HepG2 (cell line): ENCODE results near the gene ZNF488. TPM values are rescaled to one million over a fixed set of nuclear protein-coding genes. Genes with fewer than 3 reads are reported as not detected.

Experiments
- ATAC-seq: fragments of 200-7000 bp; cut with Tn5 transposase; 3 replicates; pipeline ENCODE4 v1.9.1; 2020; ENCODE audit warnings: mild to moderate bottlenecking, moderate library complexity
- BruUV-seq: library from RNA; stranded (reverse); fragments of 400-500 nt; replicated peaks from 2 replicates; lab custom pipeline; 2021; lab: Mats Ljungman, UMichigan
- CTCF ChIA-PET: fragments of 300-600 bp; formaldehyde crosslinking; extraction: SDS; loops from one replicate; lab custom pipeline; 2021; ENCODE audit warnings: low total read pairs, inconsistent platforms, low intra/inter-chr PET ratio; lab: Yijun Ruan, JAX
- POLR2A ChIA-PET: fragments of 350-600 bp; sonication (Branson Sonifier 250); formaldehyde crosslinking; loops from one replicate; lab custom pipeline; 2020; ENCODE audit warnings: antibody characterized with exemption, inconsistent platforms; lab: Yijun Ruan, JAX
- DNase-seq: peaks from one replicate; pipeline ENCODE4 v3.0.0-alpha.2; 2015; ENCODE audit warnings: low spot score
- FAIRE-seq: peaks from 3 replicates; lab custom pipeline; 2011; peaks lifted over from hg19 to GRCh38; lab: Jason Lieb, UNC
- H2AFZ ChIP-seq: one replicate; pipeline ENCODE4 v1.6.1; 2011; ENCODE audit warnings: low read length, inconsistent platforms
- H3K27ac ChIP-seq: fragments of 300-600 bp; 3 replicates; pipeline ENCODE4 v1.8.0; 2011; ENCODE audit warnings: mixed run types, mild to moderate bottlenecking, mixed read lengths, low read length, inconsistent platforms; ENCODE audit not compliant: insufficient read depth; ENCODE audit errors: extremely low read length
- H3K27me3 ChIP-seq, 2 experiments: fragments of 200-600 bp in 1 of 2; 2 replicates in 1 of 2; 3 replicates in 1 of 2; pipeline versions ENCODE4 v1.6.0 to v1.8.0; 2011; ENCODE audit warnings: low read length in 2 of 2, mild to moderate bottlenecking in 2 of 2, moderate library complexity in 2 of 2, inconsistent platforms in 1 of 2; ENCODE audit not compliant: insufficient read depth in 2 of 2, control insufficient read depth in 1 of 2
- H3K36me3 ChIP-seq, 2 experiments: fragments of 200-600 bp in 1 of 2; replicated peaks in 1 of 2; 2 replicates in 1 of 2; 3 replicates in 1 of 2; pipeline versions ENCODE4 v1.5.1 to v1.8.0; 2011; ENCODE audit warnings: low read length in 2 of 2, inconsistent platforms in 1 of 2; ENCODE audit not compliant: insufficient read depth in 2 of 2, control insufficient read depth in 1 of 2
- H3K4me1 ChIP-seq: 2 replicates; pipeline ENCODE4 v1.5.1; 2012; ENCODE audit warnings: low read length, inconsistent platforms; ENCODE audit not compliant: insufficient read depth
- H3K4me2 ChIP-seq: 2 replicates; pipeline ENCODE4 v1.6.0; 2011; ENCODE audit warnings: low read depth, low read length, inconsistent platforms
- H3K4me3 ChIP-seq, 3 experiments: fragments of 200-600 bp in 1 of 3; sonication (generic), shearing (Covaris generic) in 1 of 3; replicated peaks in 1 of 3; 2 replicates each; pipeline ENCODE4 v1.5.1; 2011 to 2016; ENCODE audit warnings: low read length in 3 of 3, inconsistent platforms in 2 of 3, low read depth in 2 of 3, mild to moderate bottlenecking in 2 of 3, control low read depth in 1 of 3, mixed read lengths in 1 of 3; ENCODE audit not compliant: insufficient read depth in 1 of 3
- H3K79me2 ChIP-seq: one replicate; pipeline ENCODE4 v1.6.1; 2011; ENCODE audit warnings: low read length, inconsistent platforms; ENCODE audit not compliant: insufficient read depth
- H3K9ac ChIP-seq: 2 replicates; pipeline ENCODE4 v1.6.0; 2011; ENCODE audit warnings: mild to moderate bottlenecking, low read depth, low read length, inconsistent platforms; ENCODE audit not compliant: insufficient read depth
- H3K9me3 ChIP-seq: 2 replicates; pipeline ENCODE4 v1.5.1; 2012; ENCODE audit warnings: mild to moderate bottlenecking, low read length
- H4K20me1 ChIP-seq: 2 replicates; pipeline ENCODE4 v1.6.0; 2011; ENCODE audit warnings: inconsistent platforms, mild to moderate bottlenecking, low read length, moderate library complexity; ENCODE audit not compliant: insufficient read depth
- SMYD3 ChIP-seq: sonication (generic); formaldehyde crosslinking; IDR thresholded peaks from 2 replicates; pipeline ENCODE4 v1.8.1; 2023; ENCODE audit warnings: mild to moderate bottlenecking, missing genetic modification reagents
- TSC22D2 ChIP-seq: sonication (generic); formaldehyde crosslinking; IDR thresholded peaks from 2 replicates; pipeline ENCODE4 v1.5.1; 2020; ENCODE audit warnings: missing genetic modification reagents, mild to moderate bottlenecking, borderline replicate concordance
- ZNF292 ChIP-seq: sonication (generic); formaldehyde crosslinking; IDR thresholded peaks from 2 replicates; pipeline ENCODE4 v1.8.1; 2022; ENCODE audit warnings: mild to moderate bottlenecking, low read depth, missing genetic modification reagents, borderline replicate concordance
- ZNF782 ChIP-seq: sonication (generic); formaldehyde crosslinking; IDR thresholded peaks from 2 replicates; pipeline ENCODE4 v1.4.0; 2020; ENCODE audit warnings: missing genetic modification reagents, mild to moderate bottlenecking, borderline replicate concordance
- WGBS: methylation state at CpG from one replicate; pipeline ENCODE4 v1.1.6; 2017; ENCODE audit warnings: low lambda C conversion rate; 5-methylcytosine and 5-hydroxymethylcytosine counted together
- in situ Hi-C: cut with HindIII; loops from 2 replicates; pipeline ENCODE4 v1.10.0; 2017; ENCODE audit warnings: low pct_unique_long_range_greater_than_20kb; ENCODE audit not compliant: extremely low pct_ligation_motif_present
- intact Hi-C: fragments of 100-400 bp; cut with micrococcal nuclease; formaldehyde crosslinking; loops from one replicate; pipeline ENCODE4 v1.10.0; 2022; ENCODE audit not compliant: unreplicated experiment
- polyA plus RNA-seq, 8 experiments: library from polyadenylated mRNA; depleted of rRNA in 3 of 8; stranded (reverse) in 7 of 8; unstranded in 1 of 8; fragments of >200 nt; fragmentation: Illumina TruSeq in 4 of 8; extraction: Trizol in 4 of 8; gene quantifications; 2 replicates each; pipeline versions ENCODE4 v1.2.1 to v1.2.3, GENCODE V29; 2011 to 2016; ENCODE audit warnings: low read depth in 4 of 8, missing spikeins in 1 of 8, mixed read lengths in 1 of 8; ENCODE audit not compliant: insufficient read depth in 1 of 8
- total RNA-seq, 5 experiments: library from RNA; depleted of rRNA; stranded (reverse); fragments of >200 nt; fragmentation: Illumina TruSeq; extraction: Trizol; gene quantifications; 2 replicates each; pipeline ENCODE4 v1.2.3, GENCODE V29; 2016; ENCODE audit warnings: low read depth in 1 of 5
- TF ChIP-seq, protein P1 (sequence below): sonication (generic); formaldehyde crosslinking; IDR thresholded peaks from 2 replicates; pipeline ENCODE4 v1.5.1; 2020; ENCODE audit warnings: mild to moderate bottlenecking, missing genetic modification reagents, borderline replicate concordance
- TF ChIP-seq, protein P2 (sequence below): sonication (generic); formaldehyde crosslinking; IDR thresholded peaks from 2 replicates; pipeline ENCODE4 v1.5.0; 2020; ENCODE audit warnings: mild to moderate bottlenecking, missing genetic modification reagents, borderline replicate concordance

Gene ZNF488
- total and polyA plus RNA-seq, 2 of the 13 experiments (the other 11 are each of a cell fraction or from before 2014, with no cell fraction given): 0.13 to 0.15 TPM

DNA sequence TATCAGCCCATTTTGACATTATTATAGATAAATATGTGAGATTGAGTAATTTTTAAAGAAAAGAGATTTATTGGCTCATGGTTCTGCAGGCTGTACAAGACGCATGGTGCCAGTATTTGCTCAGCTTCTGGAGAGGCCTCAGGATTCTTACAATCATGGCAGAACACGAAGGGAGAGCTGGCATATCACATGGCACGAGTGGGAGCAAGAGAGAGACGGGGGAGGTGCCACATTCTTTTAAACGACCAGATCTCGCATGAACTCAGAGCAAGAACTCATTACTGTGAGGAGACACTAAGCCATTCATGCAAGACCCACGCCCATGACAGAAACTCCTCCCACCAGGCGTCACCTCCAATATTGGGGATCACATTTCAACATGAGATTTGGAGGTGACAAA is 40.1 kb upstream of the ZNF488 start:
- ChIA-PET POLR2A (no interaction called here), CTCF (no interaction called here)
- TF ChIP-seq, protein P1, sequence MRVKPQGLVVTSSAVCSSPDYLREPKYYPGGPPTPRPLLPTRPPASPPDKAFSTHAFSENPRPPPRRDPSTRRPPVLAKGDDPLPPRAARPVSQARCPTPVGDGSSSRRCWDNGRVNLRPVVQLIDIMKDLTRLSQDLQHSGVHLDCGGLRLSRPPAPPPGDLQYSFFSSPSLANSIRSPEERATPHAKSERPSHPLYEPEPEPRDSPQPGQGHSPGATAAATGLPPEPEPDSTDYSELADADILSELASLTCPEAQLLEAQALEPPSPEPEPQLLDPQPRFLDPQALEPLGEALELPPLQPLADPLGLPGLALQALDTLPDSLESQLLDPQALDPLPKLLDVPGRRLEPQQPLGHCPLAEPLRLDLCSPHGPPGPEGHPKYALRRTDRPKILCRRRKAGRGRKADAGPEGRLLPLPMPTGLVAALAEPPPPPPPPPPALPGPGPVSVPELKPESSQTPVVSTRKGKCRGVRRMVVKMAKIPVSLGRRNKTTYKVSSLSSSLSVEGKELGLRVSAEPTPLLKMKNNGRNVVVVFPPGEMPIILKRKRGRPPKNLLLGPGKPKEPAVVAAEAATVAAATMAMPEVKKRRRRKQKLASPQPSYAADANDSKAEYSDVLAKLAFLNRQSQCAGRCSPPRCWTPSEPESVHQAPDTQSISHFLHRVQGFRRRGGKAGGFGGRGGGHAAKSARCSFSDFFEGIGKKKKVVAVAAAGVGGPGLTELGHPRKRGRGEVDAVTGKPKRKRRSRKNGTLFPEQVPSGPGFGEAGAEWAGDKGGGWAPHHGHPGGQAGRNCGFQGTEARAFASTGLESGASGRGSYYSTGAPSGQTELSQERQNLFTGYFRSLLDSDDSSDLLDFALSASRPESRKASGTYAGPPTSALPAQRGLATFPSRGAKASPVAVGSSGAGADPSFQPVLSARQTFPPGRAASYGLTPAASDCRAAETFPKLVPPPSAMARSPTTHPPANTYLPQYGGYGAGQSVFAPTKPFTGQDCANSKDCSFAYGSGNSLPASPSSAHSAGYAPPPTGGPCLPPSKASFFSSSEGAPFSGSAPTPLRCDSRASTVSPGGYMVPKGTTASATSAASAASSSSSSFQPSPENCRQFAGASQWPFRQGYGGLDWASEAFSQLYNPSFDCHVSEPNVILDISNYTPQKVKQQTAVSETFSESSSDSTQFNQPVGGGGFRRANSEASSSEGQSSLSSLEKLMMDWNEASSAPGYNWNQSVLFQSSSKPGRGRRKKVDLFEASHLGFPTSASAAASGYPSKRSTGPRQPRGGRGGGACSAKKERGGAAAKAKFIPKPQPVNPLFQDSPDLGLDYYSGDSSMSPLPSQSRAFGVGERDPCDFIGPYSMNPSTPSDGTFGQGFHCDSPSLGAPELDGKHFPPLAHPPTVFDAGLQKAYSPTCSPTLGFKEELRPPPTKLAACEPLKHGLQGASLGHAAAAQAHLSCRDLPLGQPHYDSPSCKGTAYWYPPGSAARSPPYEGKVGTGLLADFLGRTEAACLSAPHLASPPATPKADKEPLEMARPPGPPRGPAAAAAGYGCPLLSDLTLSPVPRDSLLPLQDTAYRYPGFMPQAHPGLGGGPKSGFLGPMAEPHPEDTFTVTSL (CRISPR knock-in tag): no peak
- TF ChIP-seq, protein P2, sequence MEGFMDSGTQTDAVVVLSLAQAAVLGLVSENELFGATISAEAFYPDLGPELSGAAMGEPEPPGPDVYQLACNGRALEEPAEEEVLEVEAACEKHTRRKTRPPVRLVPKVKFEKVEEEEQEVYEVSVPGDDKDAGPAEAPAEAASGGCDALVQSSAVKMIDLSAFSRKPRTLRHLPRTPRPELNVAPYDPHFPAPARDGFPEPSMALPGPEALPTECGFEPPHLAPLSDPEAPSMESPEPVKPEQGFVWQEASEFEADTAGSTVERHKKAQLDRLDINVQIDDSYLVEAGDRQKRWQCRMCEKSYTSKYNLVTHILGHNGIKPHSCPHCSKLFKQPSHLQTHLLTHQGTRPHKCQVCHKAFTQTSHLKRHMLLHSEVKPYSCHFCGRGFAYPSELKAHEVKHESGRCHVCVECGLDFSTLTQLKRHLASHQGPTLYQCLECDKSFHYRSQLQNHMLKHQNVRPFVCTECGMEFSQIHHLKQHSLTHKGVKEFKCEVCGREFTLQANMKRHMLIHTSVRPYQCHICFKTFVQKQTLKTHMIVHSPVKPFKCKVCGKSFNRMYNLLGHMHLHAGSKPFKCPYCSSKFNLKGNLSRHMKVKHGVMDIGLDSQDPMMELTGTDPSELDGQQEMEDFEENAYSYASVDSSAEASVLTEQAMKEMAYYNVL: no peak
- TF ChIP-seq ZNF292 (CRISPR knock-in tag): no peak
- no peak for TF ChIP-seq SMYD3 (CRISPR knock-in tag)
- no peak for TF ChIP-seq TSC22D2 (CRISPR knock-in tag)
- TF ChIP-seq ZNF782: no peak
- Histone ChIP-seq H3K9me3 (no peaks in the 10 kb centered on the region), H2AFZ (no peak overlapping the region), H3K27me3 (peaks cover 2 to 6% of the 10 kb centered on the region in 2 experiments; a peak in 2 of 5 replicates), H3K27ac (no peak overlapping the region), H3K4me1 (no peaks in the 10 kb centered on the region), H3K9ac (no peak overlapping the region), H3K36me3 (no peaks in the 10 kb centered on the region), H3K4me3 (no peak overlapping the region), H3K4me2 (no peak overlapping the region), H4K20me1 (no peaks in the 10 kb centered on the region), H3K79me2 (no peaks in the 10 kb centered on the region)
- no peak for ATAC-seq
- no peak for DNase-seq
- WGBS: 19% methylated on average over 8 of the region's 8 CpGs
- BruUV-seq: no TSS peak
- in situ Hi-C loops: no loop called here
- FAIRE-seq: no peak
- intact Hi-C loops: no loop called here
